ENCODE data around the gene MBD2. TPM values are rescaled to one million over a fixed set of nuclear protein-coding genes. Genes with fewer than 3 reads are reported as not detected.
"Not testable (repeated sequence)": the region's sequence is repeated elsewhere in the genome, so short reads cannot be mapped to it uniquely, and the experiment has no call there.

MBD2 gene
- total RNA-seq, 2 experiments from 2014 or later, result 39.2 to 176 TPM

GRCh38 chr18:54261894-54262293 is 37.4 kb upstream of the MBD2 start:
- no peak overlapping the region for H3K4me3 ChIP-seq (ENCODE audit: low read depth, low read length, poor library complexity, severe bottlenecking)
- POLR2A ChIA-PET, result interaction anchor here (0.6 to 1.0 kb wide), 2 partner anchors 10 kb away, joined by 3 to 4 read pairs; no protein-coding TSS in a partner anchor
- intact Hi-C loops (cut with micrococcal nuclease; ENCODE audit: unreplicated experiment), result no loop called here
- no TSS peak for BruUV-seq (replicated peaks)
- H4K20me1 ChIP-seq (ENCODE audit: insufficient read depth, low read length), result no peaks in the 10 kb centered on the region
- peak overlapping the region; percentile 33 for H3K4me2 ChIP-seq (ENCODE audit: low read length)
- H3K9me2 ChIP-seq (ENCODE audit: insufficient read depth, low read length), result no peaks in the 10 kb centered on the region
- DNase-seq (ENCODE audit: low spot score), result peak; percentile 39
- CTCF ChIA-PET (ENCODE audit: unreplicated experiment), result no interaction called here
- H2AFZ ChIP-seq (ENCODE audit: low read length), result peak overlapping the region; percentile 95; the same call in 1 of the 2 replicates
- H3K9me3 ChIP-seq (ENCODE audit: low read length), result no peaks in the 10 kb centered on the region
- no peaks in the 10 kb centered on the region for H3K79me2 ChIP-seq (ENCODE audit: insufficient read depth, low read depth, low read length)
- H3K36me3 ChIP-seq (ENCODE audit: insufficient read depth, low read length), result no peaks in the 10 kb centered on the region
- TF ChIP-seq CTCF (conservative IDR thresholded peaks at IDR 0.05; ENCODE audit: low read length) (no peak), EZH2phosphoT487 (IDR thresholded peaks at IDR 0.05; ENCODE audit: borderline replicate concordance, low read depth, low read length) (no peak)
- H3K27ac ChIP-seq (ENCODE audit: low read depth, low read length, poor library complexity, severe bottlenecking), result peak overlapping the region; percentile 28
- H3K4me1 ChIP-seq (ENCODE audit: insufficient read depth, low read length, poor library complexity, severe bottlenecking), result peaks cover 48% of the 10 kb centered on the region

- intact Hi-C loops (cut with micrococcal nuclease; ENCODE audit: unreplicated experiment), result no loop called here
- CTCF ChIA-PET (ENCODE audit: unreplicated experiment), result interaction anchor here (0.8 kb wide), 1 partner anchor 13 kb away, joined by 3 read pairs; no protein-coding TSS in a partner anchor
- Histone ChIP-seq H2AFZ (ENCODE audit: low read length) (peak overlapping the region; percentile 41; the same call in 1 of the 2 replicates), H3K4me1 (ENCODE audit: insufficient read depth, low read length, poor library complexity, severe bottlenecking) (peaks cover 37% of the 10 kb centered on the region), H3K79me2 (ENCODE audit: insufficient read depth, low read depth, low read length) (no peaks in the 10 kb centered on the region), H3K9me3 (ENCODE audit: low read length) (no peaks in the 10 kb centered on the region), H3K27ac (ENCODE audit: low read depth, low read length, poor library complexity, severe bottlenecking) (no peak overlapping the region), H3K4me2 (ENCODE audit: low read length) (no peak overlapping the region), H3K36me3 (ENCODE audit: insufficient read depth, low read length) (no peaks in the 10 kb centered on the region), H3K9me2 (ENCODE audit: insufficient read depth, low read length) (no peaks in the 10 kb centered on the region), H4K20me1 (ENCODE audit: insufficient read depth, low read length) (no peaks in the 10 kb centered on the region), H3K4me3 (ENCODE audit: low read depth, low read length, poor library complexity, severe bottlenecking) (no peak overlapping the region)
- no peak for TF ChIP-seq CTCF (conservative IDR thresholded peaks at IDR 0.05; ENCODE audit: low read length)
- no peak for TF ChIP-seq EZH2phosphoT487 (IDR thresholded peaks at IDR 0.05; ENCODE audit: borderline replicate concordance, low read depth, low read length)
- POLR2A ChIA-PET, result interaction anchor here (0.5 to 1.0 kb wide), 2 partner anchors 9 to 51 kb away, joined by 3 read pairs; no protein-coding TSS in a partner anchor
- no TSS peak for BruUV-seq (replicated peaks)
- no peak for DNase-seq (ENCODE audit: low spot score)
Measured at GRCh38 chr18:54260396-54261072, 36.1 kb upstream of the MBD2 start.

GRCh38 chr18:54257818-54258217 is 33.3 kb upstream of the MBD2 start:
- CTCF ChIA-PET (ENCODE audit: unreplicated experiment); H3K9me2 ChIP-seq (ENCODE audit: insufficient read depth, low read length); H3K79me2 ChIP-seq (ENCODE audit: insufficient read depth, low read depth, low read length); intact Hi-C loops (cut with micrococcal nuclease; ENCODE audit: unreplicated experiment); H3K4me2 ChIP-seq (ENCODE audit: low read length); H3K36me3 ChIP-seq (ENCODE audit: insufficient read depth, low read length); H3K4me3 ChIP-seq (ENCODE audit: low read depth, low read length, poor library complexity, severe bottlenecking); H3K27ac ChIP-seq (ENCODE audit: low read depth, low read length, poor library complexity, severe bottlenecking); BruUV-seq (replicated peaks); H3K9me3 ChIP-seq (ENCODE audit: low read length); DNase-seq (ENCODE audit: low spot score); H4K20me1 ChIP-seq (ENCODE audit: insufficient read depth, low read length); H2AFZ ChIP-seq (ENCODE audit: low read length): not testable (repeated sequence)
- POLR2A ChIA-PET, result interaction anchor here (1.2 kb wide), 1 partner anchor 11 kb away, joined by 6 read pairs; no protein-coding TSS in a partner anchor
- H3K4me1 ChIP-seq (ENCODE audit: insufficient read depth, low read length, poor library complexity, severe bottlenecking), result peaks cover 18% of the 10 kb centered on the region
